Measurements from ENCODE around the gene TEF. TPM values are rescaled to one million over a fixed set of nuclear protein-coding genes. Genes with fewer than 3 reads are reported as not detected.
"Not testable (repeated sequence)": the region's sequence is repeated elsewhere in the genome, so short reads cannot be mapped to it uniquely, and the experiment has no call there.

TEF gene
- total RNA-seq, 1 donor from 2014 or later = 29.7 TPM

DNA sequence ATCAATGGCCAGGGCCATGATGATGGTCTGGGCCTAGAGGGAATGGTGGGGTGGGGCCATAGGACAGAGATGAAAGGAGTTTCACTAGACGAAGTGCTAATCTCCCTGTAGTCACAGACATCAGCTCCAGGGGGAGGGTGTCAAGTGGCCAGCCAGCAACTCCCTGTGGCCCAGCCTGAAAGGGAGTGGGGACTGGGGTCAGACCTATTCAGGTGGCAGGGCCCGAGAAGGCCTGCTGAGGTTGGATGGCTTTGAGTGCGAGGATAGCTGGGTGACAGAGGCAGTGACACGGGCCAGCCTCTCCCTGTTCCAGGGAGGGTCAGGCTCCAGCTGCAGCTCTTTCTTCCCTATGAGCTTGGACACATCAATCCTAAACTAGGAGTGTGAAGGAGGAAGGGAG is 53.8 kb downstream of the TEF start:
- intact Hi-C loops (cut with DNase I) = no loop called here
- Histone ChIP-seq H3K4me1 (peaks cover 29% of the 10 kb centered on the region), H3K36me3 (peaks cover 80% of the 10 kb centered on the region), H3K27me3 (ENCODE audit: low read depth) (no peaks in the 10 kb centered on the region), H3K9me3 (no peaks in the 10 kb centered on the region), H3K4me3 (no peak overlapping the region), H3K27ac (no peak overlapping the region)
- ATAC-seq (no peak), DNase-seq (no peak)
- TF ChIP-seq, protein P1, sequence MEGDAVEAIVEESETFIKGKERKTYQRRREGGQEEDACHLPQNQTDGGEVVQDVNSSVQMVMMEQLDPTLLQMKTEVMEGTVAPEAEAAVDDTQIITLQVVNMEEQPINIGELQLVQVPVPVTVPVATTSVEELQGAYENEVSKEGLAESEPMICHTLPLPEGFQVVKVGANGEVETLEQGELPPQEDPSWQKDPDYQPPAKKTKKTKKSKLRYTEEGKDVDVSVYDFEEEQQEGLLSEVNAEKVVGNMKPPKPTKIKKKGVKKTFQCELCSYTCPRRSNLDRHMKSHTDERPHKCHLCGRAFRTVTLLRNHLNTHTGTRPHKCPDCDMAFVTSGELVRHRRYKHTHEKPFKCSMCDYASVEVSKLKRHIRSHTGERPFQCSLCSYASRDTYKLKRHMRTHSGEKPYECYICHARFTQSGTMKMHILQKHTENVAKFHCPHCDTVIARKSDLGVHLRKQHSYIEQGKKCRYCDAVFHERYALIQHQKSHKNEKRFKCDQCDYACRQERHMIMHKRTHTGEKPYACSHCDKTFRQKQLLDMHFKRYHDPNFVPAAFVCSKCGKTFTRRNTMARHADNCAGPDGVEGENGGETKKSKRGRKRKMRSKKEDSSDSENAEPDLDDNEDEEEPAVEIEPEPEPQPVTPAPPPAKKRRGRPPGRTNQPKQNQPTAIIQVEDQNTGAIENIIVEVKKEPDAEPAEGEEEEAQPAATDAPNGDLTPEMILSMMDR (IDR thresholded peaks at IDR 0.05) = no peak

DNA sequence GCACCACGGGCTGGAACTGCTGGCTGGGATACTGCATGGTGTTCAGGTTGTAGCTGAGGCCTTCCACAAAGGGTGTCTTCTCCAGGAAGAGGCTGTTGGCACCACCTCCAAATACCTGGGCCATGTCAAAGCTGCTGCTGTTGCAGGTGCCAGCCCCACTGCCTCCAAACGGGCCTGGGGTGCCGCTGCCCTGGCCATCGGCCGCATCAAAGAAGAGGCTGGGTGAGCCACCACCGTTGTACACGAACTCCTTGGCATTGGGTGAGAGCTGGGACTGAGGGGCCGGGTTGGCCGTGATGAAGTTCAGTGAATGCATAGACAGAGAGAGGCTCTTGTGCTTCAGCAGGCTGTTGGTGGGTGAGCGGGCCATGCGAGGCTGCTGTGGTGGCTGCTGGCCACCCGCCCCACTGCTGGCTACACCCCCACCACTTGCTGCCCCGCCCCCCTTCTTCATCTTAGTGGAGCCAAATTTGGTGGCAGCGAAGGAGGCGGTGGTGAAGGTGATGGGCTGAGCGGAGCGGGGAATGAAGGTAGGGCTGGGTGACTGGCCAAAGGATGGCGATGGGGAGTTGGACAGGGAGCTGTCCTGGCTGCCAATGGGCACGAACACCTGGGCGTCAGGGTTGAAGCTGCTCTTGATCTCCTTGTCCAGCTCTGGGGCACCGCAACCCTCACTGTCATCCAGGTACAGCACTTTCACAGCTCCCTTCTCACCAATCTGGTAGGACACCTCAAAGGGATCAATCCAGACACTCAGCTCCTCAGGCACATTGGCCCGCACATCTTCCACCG is 54.8 kb downstream of the TEF start:
- Histone ChIP-seq H3K27me3 (ENCODE audit: low read depth) (no peaks in the 10 kb centered on the region), H3K4me3 (no peak overlapping the region), H3K36me3 (peaks cover 82% of the 10 kb centered on the region), H3K9me3 (no peaks in the 10 kb centered on the region), H3K4me1 (peaks cover 29% of the 10 kb centered on the region), H3K27ac (no peak overlapping the region)
- intact Hi-C loops (cut with DNase I) = no loop called here
- DNase-seq (no peak), ATAC-seq (no peak)
- TF ChIP-seq, protein P1 (IDR thresholded peaks at IDR 0.05) = no peak

DNA sequence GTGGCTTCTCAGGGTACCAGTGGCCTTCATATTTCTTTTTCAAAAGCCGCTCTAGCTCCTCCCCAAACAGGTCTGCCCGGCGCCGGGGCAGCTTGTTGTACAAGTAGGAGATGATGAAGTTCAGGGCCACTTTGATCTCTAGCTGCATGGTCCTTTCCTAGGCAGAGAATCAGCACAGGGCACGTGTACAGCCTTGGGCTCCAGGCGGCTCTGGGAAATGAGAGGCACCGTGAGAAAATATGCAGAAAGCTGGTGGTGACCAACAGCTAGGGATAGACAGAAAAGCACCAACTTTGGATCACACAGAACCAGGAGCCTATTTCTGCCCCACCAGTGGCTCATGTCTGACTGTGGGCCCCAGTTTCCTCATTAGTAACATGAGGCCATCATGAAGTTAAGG is 55.5 kb downstream of the TEF start:
- DNase-seq (no peak), ATAC-seq (no peak)
- TF ChIP-seq, protein P1 (IDR thresholded peaks at IDR 0.05) = no peak
- Histone ChIP-seq H3K4me3 (no peak overlapping the region), H3K27me3 (ENCODE audit: low read depth) (no peaks in the 10 kb centered on the region), H3K9me3 (no peaks in the 10 kb centered on the region), H3K4me1 (peaks cover 29% of the 10 kb centered on the region), H3K36me3 (peaks cover 82% of the 10 kb centered on the region), H3K27ac (no peak overlapping the region)
- intact Hi-C loops (cut with DNase I) = no loop called here

DNA sequence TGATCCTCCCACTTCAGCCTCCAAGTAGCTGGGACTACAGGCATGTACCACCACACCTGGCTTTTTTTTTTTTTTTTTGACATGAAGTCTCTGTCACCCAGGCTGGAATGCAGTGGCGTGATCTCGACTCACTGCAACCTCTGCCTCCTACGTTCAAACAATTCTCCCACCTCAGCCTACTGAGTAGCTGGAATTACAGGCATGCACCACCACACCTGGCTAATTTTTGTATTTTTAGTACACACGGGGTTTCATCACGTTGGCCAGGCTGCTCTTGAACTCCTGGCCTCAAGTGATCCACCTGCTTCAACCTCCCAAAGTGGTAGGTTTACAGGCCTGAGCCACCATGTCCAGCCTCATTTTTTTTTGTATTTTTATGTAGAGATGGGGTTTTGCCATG is 58.8 kb downstream of the TEF start:
- H3K4me3 ChIP-seq; H3K27me3 ChIP-seq (ENCODE audit: low read depth); H3K9me3 ChIP-seq; intact Hi-C loops (cut with DNase I); H3K27ac ChIP-seq; DNase-seq; ATAC-seq: not testable (repeated sequence)
- Histone ChIP-seq H3K4me1 (peaks cover 23% of the 10 kb centered on the region), H3K36me3 (peaks cover 59% of the 10 kb centered on the region)

DNA sequence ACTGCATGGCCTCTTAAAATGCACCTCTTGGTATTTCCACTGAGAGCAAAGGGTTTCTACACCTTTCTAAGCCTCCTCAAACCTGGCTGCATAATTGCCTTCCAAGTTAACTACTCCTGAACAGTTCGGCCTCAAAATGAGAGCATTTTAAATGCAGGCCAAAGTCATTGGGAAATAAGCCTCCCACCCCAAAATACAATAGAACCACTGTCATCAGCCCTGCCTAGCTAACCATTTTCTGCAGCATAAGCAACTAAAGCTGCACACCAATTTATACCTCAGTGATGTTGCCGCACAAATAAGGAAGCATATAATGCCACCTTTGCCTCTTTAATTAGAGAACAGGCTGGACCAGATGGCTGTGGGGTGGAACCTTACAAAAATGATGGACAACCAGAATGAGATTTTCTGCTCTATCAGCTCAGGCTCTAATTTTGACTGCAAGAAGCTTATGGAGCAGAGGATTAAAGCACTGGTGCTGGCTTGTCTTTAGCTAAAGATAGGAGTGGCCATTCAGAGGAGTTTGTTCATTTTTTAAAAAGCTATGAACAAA is 60.6 kb downstream of the TEF start:
- H3K4me3 ChIP-seq = no peak overlapping the region
- intact Hi-C loops (cut with DNase I) = no loop called here
- TF ChIP-seq, protein P1 (IDR thresholded peaks at IDR 0.05) = no peak
- peaks cover 41% of the 10 kb centered on the region for H3K36me3 ChIP-seq
- DNase-seq = no peak
- ATAC-seq = no peak
- peaks cover 20% of the 10 kb centered on the region for H3K4me1 ChIP-seq
- no peaks in the 10 kb centered on the region for H3K27me3 ChIP-seq (ENCODE audit: low read depth)
- no peaks in the 10 kb centered on the region for H3K9me3 ChIP-seq
- no peak overlapping the region for H3K27ac ChIP-seq
